Measurements from ENCODE around the gene FGF14.

- no peak for TF ChIP-seq CTCF (IDR thresholded peaks at IDR 0.05)
- no peak for TF ChIP-seq EZH2 (IDR thresholded peaks at IDR 0.05; ENCODE audit: borderline replicate concordance, insufficient read depth, low read depth, low read length, poor library complexity, severe bottlenecking)
Observed at GRCh38 chr13:102291587-102292218, 110.1 kb downstream of the FGF14 start.

Measured in B cell (primary cell).